GM18519 (cell line): ENCODE measurements around the gene C2.
A peak's percentile ranks its signal among the peaks of the same experiment; 100 is the strongest.
"Not testable (repeated sequence)": the region's sequence is repeated elsewhere in the genome, so short reads cannot be mapped to it uniquely, and the experiment has no call there.

Experiments used
- ATAC-seq: cut with Tn5 transposase; IDR thresholded peaks from one replicate; pipeline ENCODE4 v1.9.1; 2021; ENCODE audit warnings: mild to moderate bottlenecking, moderate library complexity; ENCODE audit not compliant: unreplicated experiment, low FRiP score

The C2 gene

GRCh38 chr6:31898383-31899011, 29.0 kb upstream of the C2 start:
- ATAC-seq, result no peak

- ATAC-seq, result no peak
Observed at GRCh38 chr6:31899215-31899614, 28.3 kb upstream of the C2 start.

GRCh38 chr6:31899882-31900722, 27.4 kb upstream of the C2 start:
- no peak for ATAC-seq

GRCh38 chr6:31900917-31901414, 26.6 kb upstream of the C2 start:
- no peak for ATAC-seq

DNA sequence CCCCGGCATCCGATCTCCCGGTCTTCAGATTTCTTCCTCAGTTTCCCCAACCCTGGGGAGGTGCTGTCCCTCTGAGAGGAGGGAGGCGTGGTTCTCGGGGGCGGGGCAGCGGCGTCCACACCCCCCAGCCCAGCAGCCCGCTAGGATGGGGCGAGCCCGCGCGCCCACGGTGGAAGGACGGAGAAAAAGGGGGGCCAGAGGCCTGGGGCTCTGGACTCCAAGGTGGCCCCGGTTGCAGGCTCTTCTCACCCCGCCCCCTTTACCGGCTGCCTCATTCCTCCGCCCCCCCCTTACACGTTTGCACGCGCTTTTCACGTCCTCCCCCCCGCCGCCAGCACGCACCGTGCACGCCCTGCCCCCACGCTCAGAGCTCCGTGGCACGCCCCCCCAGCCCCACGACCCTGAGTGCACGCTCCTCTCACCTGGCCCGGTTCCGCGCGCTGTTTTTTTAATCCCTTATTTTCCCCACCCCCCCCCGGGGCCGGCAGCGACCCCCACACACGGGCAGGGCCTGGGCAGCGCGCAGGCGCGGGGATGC, 26.0 kb upstream of the C2 start:
- ATAC-seq, result no peak

DNA sequence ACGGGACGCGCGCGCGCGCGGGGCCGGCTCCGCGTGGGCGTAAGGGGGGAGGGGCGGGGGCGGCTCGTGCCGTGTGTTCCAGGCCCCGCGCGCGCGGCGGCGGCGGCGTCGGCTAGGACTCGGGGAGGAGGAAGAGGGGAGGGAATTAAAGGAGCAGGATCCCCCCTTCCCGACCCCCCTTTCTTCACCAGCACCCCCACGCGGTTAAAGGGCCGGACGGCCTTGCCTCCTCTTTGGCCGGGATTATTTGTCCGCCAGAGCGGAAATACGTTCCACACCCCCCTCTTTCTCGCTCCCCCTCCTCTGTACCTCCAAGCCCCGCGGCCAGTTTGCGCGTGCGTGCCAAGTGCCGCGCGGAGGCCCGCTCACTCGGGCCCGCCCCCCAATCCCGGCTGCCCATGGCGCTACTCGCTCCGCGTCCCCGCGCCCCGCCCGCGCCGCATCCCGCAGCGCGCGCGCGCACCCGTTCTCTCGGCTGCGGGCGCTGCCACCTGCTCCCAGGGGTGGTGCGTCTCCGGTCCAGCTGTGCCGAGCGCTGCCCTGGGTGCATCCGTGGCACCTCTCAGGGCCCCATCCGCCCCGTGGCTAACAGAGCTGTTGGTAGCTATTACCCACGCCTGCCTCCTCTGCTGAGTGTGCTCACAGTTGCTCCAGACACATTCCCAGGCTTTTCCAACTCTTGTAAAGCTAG, 25.4 kb upstream of the C2 start, which contains the start of gene ZBTB12:
Gene ZBTB12, minus strand, starts transcription at position 134 of the 691 bp plus-strand sequence. CDS start 781 bp downstream, outside the sequence.
- ATAC-seq, result peak; percentile 43

- no peak for ATAC-seq
Observed at GRCh38 chr6:31903957-31904356, 23.6 kb upstream of the C2 start.

GRCh38 chr6:31905041-31905440, 22.5 kb upstream of the C2 start:
- ATAC-seq, result no peak

DNA sequence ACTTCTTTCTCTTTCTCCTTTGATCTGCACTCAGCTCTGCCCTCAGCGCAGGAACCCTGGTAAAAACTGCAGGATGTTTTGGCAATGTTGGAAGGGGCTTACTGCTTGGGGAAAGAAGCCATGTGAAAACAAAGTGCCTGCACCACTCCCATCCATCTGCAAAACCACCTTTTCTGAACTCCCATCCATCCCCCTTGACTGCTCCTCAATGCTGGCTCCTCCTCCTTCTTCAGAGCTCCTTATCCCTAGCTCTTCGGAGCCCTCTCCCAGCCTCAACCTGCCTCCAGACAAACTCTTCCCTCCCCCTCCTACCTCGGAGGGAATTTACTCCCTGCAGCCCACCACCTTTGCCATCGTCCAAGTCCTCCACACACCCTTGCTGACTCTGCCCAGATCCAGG, 21.4 kb upstream of the C2 start:
- ATAC-seq, result no peak

GRCh38 chr6:31906727-31907126, 20.8 kb upstream of the C2 start:
- ATAC-seq, result not testable (repeated sequence)

DNA sequence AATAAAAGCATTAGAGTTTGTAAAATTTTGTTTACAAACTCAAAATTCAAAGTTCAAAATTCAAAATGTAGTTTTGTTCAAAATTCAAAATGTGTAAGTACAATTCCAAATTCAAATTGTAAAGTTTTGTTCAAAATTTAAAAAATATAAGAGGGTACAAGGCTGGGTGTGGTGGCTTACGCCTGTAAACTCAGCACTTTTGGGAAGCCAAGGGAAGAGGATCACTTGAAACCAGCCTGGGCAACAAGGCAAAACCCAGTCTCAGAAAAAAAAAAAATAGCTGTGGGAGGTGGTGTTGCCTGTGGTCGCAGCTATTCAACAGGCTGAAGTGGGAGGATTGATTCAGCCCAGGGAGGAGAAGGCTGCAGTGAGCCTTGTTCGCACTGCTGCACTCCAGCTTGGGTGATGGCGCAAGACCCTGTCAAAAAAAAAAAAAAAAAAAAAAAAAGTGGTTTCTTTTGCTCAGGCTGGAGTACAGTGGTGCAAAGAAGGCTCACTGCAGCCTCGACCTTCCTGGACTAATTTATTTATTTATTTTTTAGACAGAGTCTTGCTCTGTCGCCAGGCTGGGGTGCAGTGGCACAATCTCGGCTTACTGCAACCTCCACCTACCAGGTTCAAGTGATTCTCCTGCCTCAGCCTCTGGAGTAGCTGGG, 20.2 kb upstream of the C2 start:
- no peak for ATAC-seq

DNA sequence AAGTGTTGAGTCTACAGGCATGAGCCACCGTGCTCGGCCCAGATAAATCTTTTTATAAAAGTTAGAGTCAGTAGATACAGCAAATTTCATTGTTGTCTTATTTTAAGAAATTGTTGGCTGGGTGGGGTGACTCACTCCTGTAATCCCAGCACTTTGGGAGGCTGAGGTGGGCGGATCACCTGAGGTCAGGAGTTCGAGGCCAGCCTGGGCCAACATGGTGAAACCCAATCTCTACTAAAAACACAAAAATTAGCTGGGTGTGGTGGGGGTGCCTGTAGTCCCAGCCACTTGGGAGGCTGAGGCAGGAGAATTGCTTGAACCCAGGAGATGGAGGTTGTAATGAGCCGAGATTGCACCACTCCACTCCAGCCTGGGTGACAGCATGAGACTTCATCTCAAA, 19.3 kb upstream of the C2 start:
- not testable (repeated sequence) for ATAC-seq

DNA sequence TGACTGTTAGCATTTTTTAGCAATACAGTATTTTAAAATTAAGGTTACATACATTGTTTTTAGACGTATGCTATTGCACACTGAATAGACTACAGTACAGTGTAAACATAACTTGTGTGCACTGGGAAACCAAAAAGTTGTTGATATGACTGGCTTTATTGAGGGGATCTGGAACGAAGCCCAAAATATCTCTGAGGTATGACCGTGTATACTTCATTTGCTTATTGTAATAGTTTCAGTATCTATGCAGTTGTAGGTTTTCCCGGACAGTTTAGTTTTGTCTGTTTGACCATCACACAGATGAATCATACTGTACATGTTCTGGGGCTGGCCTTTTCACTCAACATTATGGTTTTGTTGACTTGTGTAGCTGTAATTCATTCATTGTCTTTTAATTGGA, 18.7 kb upstream of the C2 start:
- ATAC-seq, result no peak

- ATAC-seq, result not testable (repeated sequence)
Observed at GRCh38 chr6:31909298-31909697, 18.2 kb upstream of the C2 start.

DNA sequence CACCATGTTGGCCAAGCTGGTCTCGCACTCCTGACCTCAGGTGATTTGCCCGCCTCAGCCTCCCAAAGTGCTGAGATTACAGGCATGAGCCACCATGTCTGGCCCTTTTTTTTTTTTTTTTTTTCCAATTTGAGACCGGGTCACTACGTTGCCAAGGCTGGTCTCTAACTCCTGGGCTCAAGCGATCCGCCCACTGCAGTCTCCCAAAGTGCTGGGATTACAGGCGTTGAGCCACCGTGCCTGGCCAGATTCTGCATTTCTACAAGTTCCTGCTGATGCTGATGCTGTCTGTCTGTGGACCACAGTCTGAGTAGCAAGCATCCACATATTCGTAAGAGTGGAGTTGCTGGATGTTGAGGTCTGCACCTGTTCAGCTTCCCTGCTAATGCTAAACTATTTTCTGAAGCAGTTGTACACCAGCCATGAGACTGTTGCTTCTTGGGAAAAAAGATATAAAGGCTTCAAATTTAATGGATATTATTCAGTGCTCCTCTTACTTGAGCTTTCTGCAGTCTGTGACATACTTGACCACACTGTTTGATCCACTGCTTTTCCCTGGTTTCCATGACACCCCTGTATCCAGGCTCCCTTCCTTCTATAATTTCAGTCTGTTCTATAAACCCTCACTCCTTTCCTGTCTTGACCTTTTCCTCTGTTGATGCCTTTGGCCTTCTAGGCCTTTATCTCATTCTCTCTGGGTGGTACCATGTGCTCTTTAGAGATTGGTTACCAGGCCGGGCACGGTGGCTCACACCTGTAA, 15.5 kb upstream of the C2 start:
- no peak for ATAC-seq

DNA sequence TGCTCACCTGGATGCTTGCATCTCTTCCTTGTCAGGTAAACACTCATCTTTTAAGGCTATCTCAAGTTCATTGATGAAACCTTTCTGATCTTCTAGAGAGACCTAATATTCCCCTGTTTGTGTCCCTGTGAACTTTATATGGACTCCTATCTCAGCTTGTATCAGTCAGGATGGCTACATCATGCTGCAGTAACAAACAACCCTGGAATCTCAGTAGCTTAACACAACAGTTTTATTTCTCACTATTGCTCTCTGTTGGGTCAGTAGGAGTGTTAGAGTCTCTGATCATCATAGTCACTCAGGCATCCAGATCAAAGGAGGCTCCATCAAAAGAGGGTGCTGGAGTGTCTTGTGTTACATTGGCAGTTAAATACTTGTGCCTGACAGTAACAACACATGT, 12.2 kb upstream of the C2 start:
- no peak for ATAC-seq

GRCh38 chr6:31915756-31916155, 11.8 kb upstream of the C2 start:
- ATAC-seq, result no peak

DNA sequence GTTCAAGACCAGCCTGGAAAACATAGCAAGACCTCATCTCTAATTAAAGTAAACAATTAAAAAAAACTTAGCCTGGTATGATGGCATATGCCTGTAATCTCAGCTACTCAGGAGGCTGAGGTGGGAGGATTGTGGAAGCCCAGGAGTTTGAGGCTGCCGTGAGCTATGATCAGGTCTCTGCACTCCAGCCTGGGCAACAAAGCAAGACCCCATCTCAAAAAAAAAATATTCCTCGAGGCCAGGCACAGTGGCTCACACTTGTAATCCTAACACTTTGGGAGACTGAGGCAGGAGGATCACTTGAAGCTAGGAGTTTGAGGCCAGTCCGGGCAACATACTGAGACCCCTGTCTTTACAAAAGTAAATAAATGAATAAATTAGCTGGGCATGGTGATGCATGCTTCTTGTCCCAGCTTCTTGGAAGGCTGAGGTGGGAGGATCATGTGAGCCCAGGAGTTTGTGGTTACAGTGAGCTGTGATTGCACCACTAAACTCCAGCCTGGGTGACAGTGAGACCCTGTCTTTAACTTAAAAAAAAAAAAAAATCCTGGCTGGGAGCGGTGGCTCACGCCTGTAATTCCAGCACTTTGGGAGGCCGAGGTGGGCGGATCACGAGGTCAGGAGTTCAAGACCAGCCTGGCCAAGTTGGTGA, 9.3 kb upstream of the C2 start:
- no peak for ATAC-seq

DNA sequence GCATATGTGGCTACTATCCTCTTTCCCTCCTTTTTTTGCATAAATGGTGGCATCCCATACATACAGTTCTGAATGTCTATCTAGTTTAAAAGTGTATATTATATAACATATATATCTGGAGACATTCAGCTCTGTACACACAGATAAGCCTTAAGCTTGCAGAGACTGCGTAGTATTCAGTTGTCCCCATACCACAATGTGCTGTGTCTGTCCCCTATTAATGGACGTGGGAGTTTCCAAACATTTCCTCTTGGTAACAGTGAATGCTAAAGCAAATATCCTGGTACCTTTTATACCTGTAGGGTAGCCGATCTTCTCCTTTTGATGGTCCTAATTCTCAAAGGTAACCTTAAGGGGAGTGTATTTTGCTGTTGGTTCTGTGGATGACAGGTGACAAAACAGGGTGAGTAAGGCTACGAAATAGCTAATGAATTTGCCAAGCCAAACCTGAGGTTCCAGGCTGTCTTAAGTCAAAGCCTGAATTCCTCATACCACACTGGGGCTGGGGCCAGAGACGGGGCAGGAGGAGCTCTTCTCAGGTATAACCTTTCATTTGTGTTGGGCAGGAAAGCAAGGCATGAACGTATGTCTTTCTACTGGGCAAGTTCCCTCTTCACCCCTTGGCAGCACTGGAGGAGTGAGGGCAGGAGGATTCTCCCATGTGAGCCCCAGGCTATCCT, 7.8 kb upstream of the C2 start:
- ATAC-seq, result no peak
